GM18507 (cell line): ENCODE data around the gene ITM2C.

ENCODE experiments used
- DNase-seq: peaks from one replicate; pipeline ENCODE4 v3.0.0; 2011; ENCODE audit warnings: low read depth; ENCODE audit not compliant: insufficient read length; ENCODE audit errors: extremely low spot score
- FAIRE-seq: peaks from 2 replicates; lab custom pipeline; 2011; peaks lifted over from hg19 to GRCh38; lab: Jason Lieb, UNC

Gene ITM2C

DNA sequence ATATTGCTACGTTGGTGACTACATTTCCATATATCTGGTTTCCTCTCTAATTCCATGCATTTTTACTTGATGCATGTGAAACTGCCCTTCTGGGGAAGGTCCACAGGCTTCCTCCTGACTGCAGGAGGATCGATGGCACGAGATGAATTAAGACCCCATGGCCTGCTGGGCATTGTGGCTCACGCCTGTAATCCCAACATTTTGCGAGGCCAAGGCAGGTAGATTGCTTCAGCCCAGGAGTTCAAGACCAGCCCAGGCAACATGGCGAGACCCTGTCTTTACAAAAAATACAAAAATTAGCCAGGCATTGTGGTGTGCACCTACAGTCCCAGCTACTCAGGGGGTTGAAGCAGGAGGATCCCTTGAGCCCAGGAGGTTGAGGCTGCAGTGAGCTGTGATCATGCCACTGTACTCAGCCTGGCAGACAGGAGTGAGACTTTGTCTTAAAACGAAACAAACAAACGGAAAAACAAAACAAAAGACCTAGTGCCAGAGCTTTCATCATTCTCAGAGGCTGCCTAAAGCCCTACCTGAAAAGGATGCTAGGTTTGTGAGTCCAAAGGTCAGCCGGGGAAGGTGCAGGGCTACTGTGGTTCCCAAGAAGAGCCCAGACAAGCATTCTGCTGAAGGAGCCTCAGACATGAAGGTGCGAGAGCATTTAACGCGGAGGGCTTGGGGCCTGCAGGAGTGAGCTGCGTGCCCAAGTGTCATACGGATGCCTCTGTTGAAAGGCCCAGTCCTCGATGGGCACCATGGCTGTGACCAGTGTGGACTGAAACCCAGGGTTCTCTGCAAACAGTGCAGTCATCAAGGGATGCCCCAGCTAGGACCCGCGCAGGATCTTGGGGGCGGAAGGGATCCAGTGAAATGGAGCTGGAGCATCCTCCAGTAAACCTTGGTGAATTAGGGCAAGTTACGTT, 38.7 kb downstream of the ITM2C start:
- FAIRE-seq (no peak), DNase-seq (no peak)

DNA sequence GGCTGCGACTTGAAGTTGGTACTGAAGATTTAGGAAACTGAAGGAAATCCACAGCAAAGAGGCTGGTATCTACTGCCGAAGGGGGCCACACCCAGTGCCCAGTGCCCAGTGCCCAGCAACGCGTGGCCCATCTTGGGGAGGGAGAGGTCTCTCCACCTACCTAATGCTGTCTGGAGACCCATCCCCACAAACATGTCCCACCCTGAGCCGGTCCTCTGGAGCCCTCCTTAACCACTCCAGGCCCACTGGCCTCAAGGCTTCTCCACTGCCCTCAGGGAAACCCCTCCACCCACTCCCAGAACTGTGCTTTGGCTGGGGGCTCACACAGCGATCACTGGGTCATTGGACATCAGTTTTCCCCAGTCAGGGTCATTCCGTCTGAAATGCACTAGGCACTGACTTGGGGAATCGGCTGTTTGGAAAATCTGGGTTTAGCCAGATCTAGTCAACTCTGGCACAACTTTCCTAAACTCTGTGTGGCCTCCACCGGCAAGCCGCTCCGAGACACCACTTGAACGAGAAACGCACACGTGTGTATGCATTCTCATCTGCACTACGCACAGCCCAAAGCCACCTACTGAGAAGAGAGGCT, 40.2 kb downstream of the ITM2C start:
- no peak for FAIRE-seq
- DNase-seq = no peak

DNA sequence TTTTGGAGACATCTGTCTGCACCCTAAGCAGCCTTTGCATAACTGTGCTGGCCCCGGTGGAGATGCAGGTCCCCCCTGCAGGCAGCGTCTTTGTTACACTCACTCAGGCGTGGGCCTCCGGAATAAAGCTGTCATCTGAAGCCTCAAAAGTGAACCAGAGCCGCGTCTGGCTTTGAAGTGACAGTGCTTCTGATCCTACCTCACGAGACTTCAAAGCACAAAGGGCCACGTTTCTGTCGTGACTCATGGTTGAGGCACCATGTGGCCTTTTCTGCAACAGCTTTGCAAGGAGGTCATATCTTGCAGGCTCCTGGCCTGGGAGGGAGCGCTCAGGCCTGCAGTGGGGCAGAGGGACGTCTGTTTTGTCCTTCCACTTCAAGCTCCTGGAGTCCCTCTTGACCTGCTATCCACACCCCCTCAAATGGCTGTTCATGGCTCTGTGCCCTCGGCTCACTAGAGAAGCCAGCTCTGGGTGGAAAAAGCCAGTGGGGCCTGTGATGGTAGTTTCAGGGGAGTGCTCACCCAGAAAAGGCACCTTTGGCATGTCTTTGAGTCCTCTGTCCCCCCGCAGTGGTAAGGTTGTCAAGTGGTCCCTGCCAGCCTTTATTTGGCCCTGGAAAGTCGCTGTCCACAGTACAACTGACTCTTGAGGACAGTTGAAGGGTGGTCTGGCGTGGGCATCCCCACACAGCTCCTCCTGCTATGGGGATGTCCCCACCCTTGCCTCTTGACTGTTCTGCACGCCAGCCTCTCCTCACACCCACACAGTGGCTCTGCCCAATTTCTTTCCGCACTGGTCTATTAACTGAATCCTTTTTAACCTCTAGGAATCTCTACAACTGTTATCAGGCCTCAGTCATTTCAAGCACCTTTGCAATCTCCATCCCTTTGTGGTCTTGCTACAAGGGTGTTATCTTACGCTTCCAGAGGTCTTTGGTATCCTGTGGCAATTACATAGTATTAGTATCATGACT, 41.0 kb downstream of the ITM2C start:
- DNase-seq (no peak), FAIRE-seq (no peak)

DNA sequence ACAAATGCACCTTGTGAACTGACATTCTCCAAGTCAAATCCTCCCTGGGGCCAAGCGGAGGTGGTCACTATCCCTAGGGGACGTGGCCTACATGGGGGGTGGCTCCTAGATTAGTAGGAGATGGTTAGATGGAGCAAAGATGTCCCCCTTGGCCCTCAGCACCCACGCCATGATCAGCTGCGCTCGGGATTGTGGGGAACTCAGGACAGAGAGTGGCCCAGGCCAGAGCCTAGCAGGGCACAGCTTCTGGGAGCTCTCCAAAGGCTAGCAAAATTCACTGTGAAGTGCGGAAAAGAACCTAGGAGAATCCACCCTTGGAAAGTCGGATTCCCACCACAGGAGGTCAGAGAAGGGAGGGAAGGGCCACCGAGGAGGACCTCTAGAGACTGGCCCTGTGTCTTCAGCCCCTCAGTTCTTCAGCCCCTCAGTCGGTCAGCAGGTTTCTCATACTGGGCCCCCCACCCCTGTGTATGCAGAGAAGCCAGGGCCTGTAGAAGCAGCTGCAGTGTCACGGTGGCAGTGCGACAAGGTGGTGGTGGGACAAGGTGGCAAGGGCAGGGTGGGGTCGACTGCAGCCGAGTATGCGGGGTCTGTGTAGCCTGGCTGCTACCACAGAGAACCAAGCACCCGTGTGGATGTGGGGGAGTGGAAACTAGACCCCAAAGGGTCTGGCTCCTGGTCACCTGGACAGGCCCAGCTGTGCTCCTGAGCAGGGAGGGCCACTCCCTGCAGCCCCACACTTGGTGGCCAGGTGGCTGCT, 41.9 kb downstream of the ITM2C start:
- no peak for DNase-seq

DNA sequence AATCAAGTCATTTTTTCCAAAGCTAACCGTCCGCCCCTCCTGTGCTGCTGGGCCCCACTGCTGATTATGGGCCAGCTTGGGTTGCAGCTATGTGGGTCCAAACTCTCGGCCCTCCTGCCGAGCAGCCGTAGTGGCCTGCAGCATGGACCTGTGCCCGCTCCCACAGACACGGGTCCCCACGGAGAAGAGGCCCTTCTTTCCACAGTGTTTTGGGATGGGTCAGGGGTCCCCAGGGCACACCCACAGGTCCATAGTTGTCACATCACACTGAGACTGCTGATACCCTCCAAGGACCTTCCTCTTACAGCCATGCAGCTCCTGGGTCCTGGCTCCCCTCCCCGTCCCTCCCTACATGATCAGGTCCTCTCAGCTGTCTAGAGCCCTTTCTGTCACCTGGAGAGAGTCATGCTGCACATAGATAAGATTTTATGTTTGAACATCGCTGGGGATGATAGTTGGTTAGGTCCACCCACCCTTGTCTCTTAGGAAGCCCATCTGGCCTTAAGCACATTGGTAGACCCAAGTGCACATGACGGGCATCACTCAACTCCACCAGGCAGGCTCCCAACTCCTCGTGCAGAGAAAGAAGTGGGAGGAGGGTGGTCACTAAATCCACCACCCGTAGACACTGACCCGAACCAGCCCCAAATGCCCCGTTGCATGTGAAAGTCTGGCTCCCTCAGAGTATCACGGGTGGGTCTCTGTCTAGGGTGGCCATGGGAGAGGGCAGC, 42.8 kb downstream of the ITM2C start:
- FAIRE-seq (no peak), DNase-seq (no peak)

More for the DNA sequence above, 41.9 kb downstream of the ITM2C start:
- FAIRE-seq = no peak

DNA sequence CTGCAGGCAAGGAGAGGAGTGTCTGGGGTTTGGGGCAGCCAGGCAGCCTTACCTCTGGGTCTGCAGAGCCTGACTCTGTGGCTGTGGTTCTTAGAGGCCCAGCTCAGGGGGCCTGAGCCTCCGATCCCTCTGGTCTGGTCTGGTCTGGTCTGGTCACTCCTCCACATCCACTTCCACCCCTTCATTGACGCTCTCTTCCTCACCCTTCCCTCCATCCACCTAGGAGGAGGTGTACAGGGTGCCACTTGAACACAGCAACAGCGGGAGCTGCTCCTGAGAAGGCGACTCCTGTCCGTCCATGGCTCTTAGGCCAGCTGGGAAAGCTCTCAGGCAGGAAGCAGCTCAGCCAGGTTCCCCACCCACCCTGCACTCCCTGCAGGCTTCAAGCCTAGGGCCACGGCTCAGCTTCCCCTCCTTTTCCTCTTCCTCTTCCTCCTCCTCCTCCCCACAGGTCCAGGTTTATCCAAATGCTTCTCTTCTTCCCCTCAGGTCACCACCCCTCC, 43.4 kb downstream of the ITM2C start:
- FAIRE-seq (no peak), DNase-seq (no peak)

DNA sequence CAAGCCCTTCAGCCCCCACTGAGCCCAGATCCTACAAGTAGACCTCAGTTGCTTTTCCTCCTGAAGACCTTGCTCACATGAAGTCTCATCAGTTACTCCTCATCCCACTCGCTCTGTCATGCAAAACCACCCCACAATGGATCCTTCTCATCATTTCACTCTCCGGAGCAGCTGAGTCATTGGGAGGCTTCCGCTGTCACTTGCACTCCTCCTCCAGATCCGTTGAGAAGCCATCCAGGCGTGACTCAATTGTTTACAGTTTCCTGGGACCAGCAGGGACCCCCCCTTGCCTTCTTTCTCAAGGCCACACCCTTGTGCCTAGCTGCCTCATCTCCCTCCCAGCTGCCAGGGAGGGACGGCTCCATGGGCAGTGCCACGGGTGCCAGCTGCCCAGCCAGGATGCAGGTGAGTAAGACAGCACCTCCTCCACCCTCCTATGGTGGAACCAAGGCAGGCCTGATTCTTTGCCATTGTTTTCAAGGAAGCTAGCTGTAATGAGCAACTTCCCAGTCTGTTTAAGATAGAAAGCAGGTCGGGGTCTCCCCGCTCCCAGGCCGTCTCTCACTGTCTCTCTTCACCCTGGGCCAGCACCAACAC, 44.0 kb downstream of the ITM2C start:
- FAIRE-seq (no peak), DNase-seq (no peak)

DNA sequence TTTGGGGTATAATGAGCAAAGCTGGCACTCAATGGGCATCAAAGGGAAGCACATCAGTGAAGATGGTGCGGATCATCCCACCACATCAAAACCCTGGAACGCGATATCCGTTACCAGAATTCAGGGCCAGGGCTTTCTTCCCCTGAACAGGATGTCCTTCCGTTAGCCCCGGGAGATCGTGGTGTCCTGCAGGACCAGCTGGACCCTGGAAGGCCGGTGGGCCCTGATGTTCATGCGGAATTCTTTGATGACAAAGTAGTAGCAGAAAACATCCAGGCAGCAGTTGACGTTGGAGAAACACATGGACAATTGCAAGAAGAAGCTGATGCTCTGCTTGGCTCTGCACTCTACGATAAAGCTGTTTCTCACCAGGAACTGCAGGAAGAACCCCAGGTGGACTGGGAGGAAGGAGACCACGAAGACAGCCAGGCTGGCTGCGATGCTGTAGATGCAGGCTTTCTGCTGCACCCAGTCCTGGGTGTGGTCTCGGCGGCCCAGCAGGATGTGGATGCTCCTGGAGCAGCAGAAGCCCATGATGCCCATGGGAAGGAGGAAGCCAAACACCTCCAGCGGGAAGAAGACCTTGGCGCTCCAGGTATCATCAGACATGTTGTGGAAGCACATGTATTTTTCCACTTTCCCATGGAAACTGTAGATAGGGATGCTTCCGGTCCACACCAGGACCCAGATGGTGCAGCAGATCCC, 45.3 kb downstream of the ITM2C start:
- FAIRE-seq (no peak), DNase-seq (no peak)

DNA sequence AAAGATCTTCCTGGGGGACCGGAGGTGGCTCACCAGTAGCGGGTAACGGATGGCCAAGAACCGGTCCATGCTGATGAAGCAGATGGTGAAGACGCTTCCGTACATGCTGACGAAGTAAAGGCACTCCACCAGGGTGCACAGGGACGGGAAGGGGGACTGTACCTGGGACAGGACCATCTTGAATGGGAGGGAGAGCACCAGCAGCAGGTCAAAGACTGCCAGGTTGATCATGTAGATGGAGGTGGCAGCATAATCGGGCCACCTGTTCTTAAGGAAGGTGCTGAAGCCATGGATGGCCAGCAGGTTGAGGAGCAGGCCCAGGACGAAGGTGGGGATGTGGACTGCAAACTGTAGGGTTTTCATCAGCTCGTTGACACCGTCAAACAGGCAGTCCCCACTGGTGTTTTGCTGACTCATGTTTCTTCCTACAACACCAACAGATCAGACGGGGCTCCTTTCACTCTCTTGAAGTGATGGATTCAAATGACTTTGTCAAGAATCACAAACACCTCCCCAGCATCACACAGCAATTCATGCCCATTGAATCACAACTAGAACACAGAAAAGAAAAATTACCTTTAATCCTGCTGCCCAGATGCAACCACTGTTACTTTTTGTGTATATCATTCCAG, 45.9 kb downstream of the ITM2C start:
- DNase-seq (no peak), FAIRE-seq (no peak)

DNA sequence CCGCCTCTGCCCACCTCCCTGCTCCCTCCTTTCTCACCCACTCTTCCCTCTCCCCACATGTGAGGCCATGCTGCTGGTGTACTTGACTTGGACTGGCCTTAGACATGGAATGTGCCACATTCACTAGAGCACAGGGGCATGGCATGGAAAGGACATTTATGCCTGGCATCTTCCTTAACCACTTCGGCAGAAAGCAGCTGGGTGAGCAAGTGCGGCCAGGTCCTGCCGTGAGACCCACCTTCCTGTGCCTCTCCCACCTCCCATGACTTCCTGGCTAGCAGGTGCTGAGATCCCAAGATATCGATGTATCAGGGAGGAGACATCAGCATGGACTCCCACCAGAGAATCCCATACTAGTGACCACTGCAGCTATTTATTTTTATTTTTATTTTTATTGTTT, 47.3 kb downstream of the ITM2C start:
- FAIRE-seq = no peak
- DNase-seq = no peak

DNA sequence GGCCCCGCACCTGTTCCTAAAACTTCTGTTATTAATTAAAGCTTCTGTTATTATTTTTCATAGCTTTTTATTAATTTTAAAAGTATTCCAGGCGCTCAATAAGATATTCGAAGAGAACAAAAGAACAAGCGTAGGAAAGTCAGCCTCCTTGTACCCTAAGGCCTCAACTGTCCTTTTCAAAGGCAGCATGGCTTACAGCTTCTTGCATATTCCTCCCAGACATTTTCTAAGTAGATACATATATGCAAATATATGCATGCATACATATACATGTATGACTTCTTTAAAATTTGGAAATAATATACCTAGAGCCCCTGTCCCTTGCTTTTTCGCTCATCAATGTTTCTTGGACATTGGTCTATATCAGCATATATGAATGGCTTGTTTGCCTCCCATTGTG, 48.0 kb downstream of the ITM2C start:
- FAIRE-seq (no peak), DNase-seq (no peak)

DNA sequence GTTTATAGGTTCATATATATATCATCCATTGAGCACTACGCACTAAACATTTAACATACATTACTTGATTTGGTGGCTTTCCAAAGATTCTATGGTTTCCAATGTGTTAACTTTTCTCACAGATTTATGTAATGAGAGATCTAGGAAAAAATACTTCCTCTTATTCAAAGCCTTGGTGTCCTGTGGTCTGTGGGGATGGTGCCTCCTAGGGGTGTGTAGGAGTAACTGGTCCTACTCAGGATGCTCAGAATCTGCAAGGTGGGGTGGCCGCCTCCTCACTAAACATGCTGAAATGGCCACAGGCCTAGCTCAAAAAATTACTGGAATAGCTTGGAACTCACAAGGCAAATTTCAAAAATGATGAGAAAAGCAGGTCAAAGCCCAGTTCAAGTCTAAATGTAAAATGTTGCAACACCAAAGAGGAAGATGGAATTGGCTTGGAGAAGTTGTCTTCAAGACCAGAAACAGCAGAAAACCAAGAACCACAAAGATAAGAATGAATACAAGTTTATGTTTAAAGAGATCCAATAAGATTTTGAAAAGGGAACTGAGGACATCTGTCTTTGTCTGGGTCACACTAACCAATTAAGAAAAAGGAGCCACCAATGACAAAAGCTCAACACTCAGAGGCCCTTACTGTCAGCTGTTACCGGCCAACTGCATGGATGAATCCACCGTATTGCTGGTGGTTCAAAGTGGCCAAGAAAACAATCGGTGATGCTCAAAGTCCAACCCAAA, 48.8 kb downstream of the ITM2C start:
- FAIRE-seq (peak; percentile 63), DNase-seq (no peak)

DNA sequence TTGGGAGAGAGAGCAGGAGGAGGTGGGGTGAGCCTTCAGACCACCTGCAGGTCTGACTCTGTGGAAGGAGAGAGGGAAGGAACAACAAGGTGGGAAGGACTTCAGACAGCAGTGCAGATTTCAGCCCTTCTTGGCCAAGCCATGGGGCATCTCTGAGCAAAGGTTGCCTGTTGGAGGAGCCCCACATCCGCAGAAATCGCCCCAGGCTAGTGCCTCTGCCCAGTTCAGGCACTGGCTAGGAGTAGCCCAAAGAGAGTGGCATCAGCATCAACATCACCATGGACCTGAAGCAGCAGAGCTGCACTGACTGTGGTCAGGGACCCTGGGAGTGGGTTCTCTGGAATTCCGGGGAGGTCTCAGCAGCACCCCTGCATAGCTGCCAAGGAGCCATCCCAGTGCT, 50.1 kb downstream of the ITM2C start:
- FAIRE-seq (no peak), DNase-seq (no peak)

DNA sequence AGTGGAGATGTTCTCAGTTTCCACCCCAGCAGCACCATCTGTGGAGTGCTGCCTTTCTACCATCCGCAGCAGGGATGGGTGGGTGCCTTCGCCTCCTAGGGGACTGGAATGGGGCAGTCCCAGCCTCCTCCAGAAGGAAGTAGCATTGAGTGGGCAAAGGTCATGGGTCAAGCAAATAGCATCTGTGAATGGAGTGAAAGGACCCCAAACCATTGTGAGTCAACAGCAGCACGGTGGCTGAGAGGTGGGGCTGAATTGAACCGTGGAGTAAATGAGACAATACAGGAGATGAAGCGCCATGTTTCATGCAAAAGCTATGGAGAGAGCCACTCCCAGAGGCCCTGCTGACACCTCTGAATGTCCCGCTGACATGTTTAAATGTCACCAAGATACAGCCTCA, 50.6 kb downstream of the ITM2C start:
- DNase-seq = no peak
- FAIRE-seq = no peak

DNA sequence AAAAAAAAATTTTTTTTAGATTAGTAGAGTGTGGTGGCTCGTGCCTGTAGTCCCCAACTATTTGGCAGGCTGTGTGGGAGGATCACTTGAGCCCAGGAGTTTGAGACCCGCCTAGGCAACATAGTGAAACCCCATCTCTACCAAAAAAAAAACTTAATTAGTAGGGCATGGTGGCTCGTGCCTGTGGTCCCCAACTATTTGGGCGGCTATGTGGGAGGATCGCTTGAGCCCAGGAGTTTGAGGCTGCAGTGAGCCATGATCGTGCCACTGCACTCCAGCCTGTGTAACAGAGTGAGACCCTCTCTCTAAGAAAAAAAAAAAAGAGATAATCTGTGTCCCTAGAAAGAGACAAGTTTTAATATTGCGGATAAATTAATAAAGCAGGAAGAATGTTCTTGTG, 51.5 kb downstream of the ITM2C start:
- no peak for DNase-seq
- FAIRE-seq = no peak

DNA sequence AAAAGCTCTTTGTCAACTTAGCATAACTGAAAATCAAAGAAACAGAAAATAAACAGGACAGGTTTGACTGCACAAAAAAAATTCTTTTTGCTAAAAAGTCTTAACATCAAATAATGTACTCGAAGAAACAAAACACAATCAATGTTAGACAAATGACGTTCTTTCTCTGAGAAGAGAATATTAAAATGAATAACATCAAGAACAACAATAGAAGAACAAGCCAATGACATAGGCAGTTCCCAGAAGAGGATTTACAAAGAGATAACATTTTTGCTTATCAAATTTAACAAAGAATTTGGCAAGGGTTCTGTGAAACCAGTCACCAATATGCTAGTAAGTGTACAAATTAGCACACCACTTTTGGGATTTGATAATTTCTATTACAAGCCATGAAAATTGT, 54.5 kb downstream of the ITM2C start:
- no peak for FAIRE-seq
- DNase-seq = no peak

DNA sequence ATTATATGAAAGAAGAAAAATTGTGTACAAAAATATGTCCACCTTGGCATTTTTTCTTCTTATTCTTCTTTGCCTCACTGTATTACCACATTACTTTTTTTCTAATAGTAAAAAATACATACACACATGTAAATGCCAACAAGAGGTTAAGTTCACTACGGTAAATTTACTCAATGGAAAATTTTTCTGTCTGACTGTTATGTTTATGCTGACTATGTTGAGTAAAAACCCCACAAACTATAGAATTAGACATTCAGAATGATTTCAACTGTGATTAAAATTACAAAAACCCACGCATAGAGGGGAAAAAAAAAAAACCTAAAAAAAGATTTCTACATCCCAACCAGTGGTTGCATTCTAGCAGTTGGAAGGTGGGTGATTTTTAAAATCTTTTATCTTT, 54.9 kb downstream of the ITM2C start:
- DNase-seq (no peak), FAIRE-seq (no peak)
